B cell (primary cell): ENCODE measurements around the gene ZC3H10. TPM values are rescaled to one million over a fixed set of nuclear protein-coding genes. Genes with fewer than 3 reads are reported as not detected.
"Not testable (repeated sequence)": the region's sequence is repeated elsewhere in the genome, so short reads cannot be mapped to it uniquely, and the experiment has no call there.

ENCODE experiments used
- ATAC-seq: fragments of 200-7000 bp; cut with Tn5 transposase; one replicate; pipeline ENCODE4 v1.10.0; 2021; ENCODE audit warnings: low read depth, mild to moderate bottlenecking, moderate number of reproducible peaks, moderate library complexity
- CTCF ChIA-PET: fragments of 350-600 bp; sonication (Branson Sonifier 250); formaldehyde crosslinking; loops from one replicate; lab custom pipeline; 2021; ENCODE audit warnings: antibody characterized with exemption, inconsistent platforms; lab: Charles Lee
- POLR2A ChIA-PET: fragments of 350-600 bp; sonication (Branson Sonifier 250); formaldehyde crosslinking; loops from one replicate; lab custom pipeline; 2021; ENCODE audit warnings: antibody characterized with exemption; lab: Charles Lee
- DNase-seq: peaks from one replicate; pipeline ENCODE4 v3.0.0; 2013
- H2AFZ ChIP-seq: 2 replicates; pipeline ENCODE4 v1.6.1; 2012; ENCODE audit warnings: mild to moderate bottlenecking, low read depth, low read length; ENCODE audit not compliant: insufficient read depth, poor library complexity, severe bottlenecking
- H3K27ac ChIP-seq, 2 donors: 1 replicate in 1 of 2; 2 replicates in 1 of 2; pipeline ENCODE4 v1.5.1; 2012 to 2013; ENCODE audit warnings: low read length in 2 of 2, mild to moderate bottlenecking in 2 of 2, moderate library complexity in 1 of 2
- H3K27me3 ChIP-seq, 4 experiments: fragments of 200-600 bp in 1 of 4; sonication (generic) in 1 of 4; replicated peaks in 1 of 4; 1 replicate in 2 of 4; 2 replicates in 2 of 4; pipeline versions ENCODE4 v1.6.1 to v1.7.0; 2013 to 2016; ENCODE audit warnings: low read length in 3 of 4, mild to moderate bottlenecking in 2 of 4, mixed read lengths in 1 of 4, moderate library complexity in 1 of 4; ENCODE audit not compliant: insufficient read depth in 4 of 4, control insufficient read depth in 3 of 4; ENCODE audit errors: control extremely low read depth in 1 of 4
- H3K36me3 ChIP-seq, 2 experiments: replicated peaks in 1 of 2; 1 replicate in 1 of 2; 2 replicates in 1 of 2; pipeline versions ENCODE4 v1.6.1 to v1.7.1; 2013; ENCODE audit warnings: low read length in 1 of 2; ENCODE audit not compliant: insufficient read depth in 2 of 2, control insufficient read depth in 1 of 2; ENCODE audit errors: control extremely low read depth in 1 of 2, extremely low read depth in 1 of 2
- H3K4me1 ChIP-seq, 2 donors: fragments of 200-600 bp in 1 of 2; sonication (generic) in 1 of 2; 1 replicate in 1 of 2; 2 replicates in 1 of 2; pipeline versions ENCODE4 v1.5.1 to v1.6.1; 2013 to 2017; ENCODE audit warnings: low read length in 2 of 2; ENCODE audit not compliant: control insufficient read depth in 2 of 2, insufficient read depth in 2 of 2
- H3K4me2 ChIP-seq: replicated peaks from 2 replicates; pipeline ENCODE3; 2012; ENCODE audit warnings: mild to moderate bottlenecking, low read depth, low read length; ENCODE audit not compliant: poor library complexity, severe bottlenecking
- H3K4me3 ChIP-seq, 5 experiments: fragments of 200-600 bp in 1 of 5; sonication (generic) in 1 of 5; 1 replicate in 3 of 5; 2 replicates in 2 of 5; pipeline versions ENCODE4 v1.5.1 to v1.7.0; 2011 to 2016; ENCODE audit warnings: low read length in 4 of 5, mild to moderate bottlenecking in 4 of 5, low read depth in 2 of 5, control low read depth in 1 of 5, moderate library complexity in 1 of 5; ENCODE audit not compliant: insufficient read depth in 1 of 5; ENCODE audit errors: control extremely low read depth in 1 of 5, extremely low read depth in 1 of 5
- H3K79me2 ChIP-seq: fragments of 200-600 bp; sonication (generic); one replicate; pipeline ENCODE4 v1.6.0; 2016; ENCODE audit warnings: low read length; ENCODE audit not compliant: control insufficient read depth, insufficient read depth
- H3K9ac ChIP-seq: fragments of 200-600 bp; sonication (generic); 2 replicates; pipeline ENCODE4 v1.6.1; 2017; ENCODE audit warnings: mild to moderate bottlenecking, low read length, moderate library complexity
- H3K9me3 ChIP-seq, 3 donors: one replicate each; pipeline versions ENCODE4 v1.6.1 to v1.7.1; 2013; ENCODE audit warnings: low read length in 2 of 3; ENCODE audit not compliant: control insufficient read depth in 2 of 3, insufficient read depth in 1 of 3; ENCODE audit errors: control extremely low read depth in 1 of 3
- H4K20me1 ChIP-seq: 2 replicates; pipeline ENCODE4 v1.6.0; 2012; ENCODE audit warnings: mild to moderate bottlenecking, low read length; ENCODE audit not compliant: insufficient read depth, control insufficient read depth, poor library complexity, severe bottlenecking
- H3K27ac Mint-ChIP-seq: one replicate; pipeline ENCODE4 v1.8.0; 2021; ENCODE audit warnings: mixed read lengths
- H3K27me3 Mint-ChIP-seq: one replicate; pipeline ENCODE4 v1.8.0; 2021; ENCODE audit warnings: mixed read lengths
- H3K4me1 Mint-ChIP-seq: one replicate; pipeline ENCODE4 v1.8.0; 2021; ENCODE audit warnings: mixed read lengths
- H3K4me3 Mint-ChIP-seq: one replicate; pipeline ENCODE4 v1.8.0; 2021; ENCODE audit warnings: mixed read lengths
- H3K9me3 Mint-ChIP-seq: one replicate; pipeline ENCODE4 v1.8.0; 2022; ENCODE audit warnings: mixed read lengths; ENCODE audit not compliant: insufficient read depth
- EZH2 ChIP-seq: IDR thresholded peaks from 2 replicates; pipeline ENCODE4 v1.6.1; 2012; ENCODE audit warnings: borderline replicate concordance, low read depth, mild to moderate bottlenecking, moderate library complexity, low read length; ENCODE audit not compliant: insufficient read depth, poor library complexity, severe bottlenecking
- WGBS: methylation state at CpG from one replicate; pipeline ENCODE4 v1.1.5; 2013; ENCODE audit warnings: missing lambda C conversion rate; ENCODE audit not compliant: insufficient coverage; 5-methylcytosine and 5-hydroxymethylcytosine counted together
- intact Hi-C: fragments of 100-400 bp; cut with micrococcal nuclease; formaldehyde crosslinking; loops from one replicate; pipeline ENCODE4 v1.10.0; 2022
- polyA plus RNA-seq: library from polyadenylated mRNA; depleted of rRNA; stranded (reverse); fragments of >200 nt; gene quantifications from 2 replicates; pipeline ENCODE4 v1.2.3, GENCODE V29; 2012
- total RNA-seq, 2 donors: library from RNA; stranded (reverse); fragments of 120-200 nt in 1 of 2; gene quantifications; 1 replicate in 1 of 2; 2 replicates in 1 of 2; pipeline versions ENCODE4 v1.2.3 to v1.2.4, GENCODE V29; 2013 to 2022
- TF ChIP-seq, protein P1 (sequence below): fragments of 200-600 bp; IDR thresholded peaks from one replicate; pipeline ENCODE4 v1.8.0; 2022; ENCODE audit warnings: antibody characterized with exemption, mild to moderate bottlenecking

ZC3H10 gene
- total and polyA plus RNA-seq, 2 donors (not counting 1 experiment from before 2014, with no cell fraction given), result 4.7 to 21.7 TPM

GRCh38 chr12:56071648-56072047 is 46.4 kb upstream of the ZC3H10 start:
- H3K9me3 Mint-ChIP-seq, result no peaks in the 10 kb centered on the region
- ChIA-PET POLR2A (no interaction called here), CTCF (no interaction called here)
- Histone ChIP-seq H3K9ac (no peak overlapping the region), H3K4me3 (no peak overlapping the region), H3K9me3 (no peaks in the 10 kb centered on the region), H3K4me2 (no peak overlapping the region), H3K79me2 (no peaks in the 10 kb centered on the region), H3K4me1 (no peaks in the 10 kb centered on the region), H3K27ac (no peak overlapping the region), H2AFZ (no peak overlapping the region), H3K27me3 (no peaks in the 10 kb centered on the region), H4K20me1 (no peaks in the 10 kb centered on the region), H3K36me3 (no peaks in the 10 kb centered on the region)
- TF ChIP-seq, protein P1, sequence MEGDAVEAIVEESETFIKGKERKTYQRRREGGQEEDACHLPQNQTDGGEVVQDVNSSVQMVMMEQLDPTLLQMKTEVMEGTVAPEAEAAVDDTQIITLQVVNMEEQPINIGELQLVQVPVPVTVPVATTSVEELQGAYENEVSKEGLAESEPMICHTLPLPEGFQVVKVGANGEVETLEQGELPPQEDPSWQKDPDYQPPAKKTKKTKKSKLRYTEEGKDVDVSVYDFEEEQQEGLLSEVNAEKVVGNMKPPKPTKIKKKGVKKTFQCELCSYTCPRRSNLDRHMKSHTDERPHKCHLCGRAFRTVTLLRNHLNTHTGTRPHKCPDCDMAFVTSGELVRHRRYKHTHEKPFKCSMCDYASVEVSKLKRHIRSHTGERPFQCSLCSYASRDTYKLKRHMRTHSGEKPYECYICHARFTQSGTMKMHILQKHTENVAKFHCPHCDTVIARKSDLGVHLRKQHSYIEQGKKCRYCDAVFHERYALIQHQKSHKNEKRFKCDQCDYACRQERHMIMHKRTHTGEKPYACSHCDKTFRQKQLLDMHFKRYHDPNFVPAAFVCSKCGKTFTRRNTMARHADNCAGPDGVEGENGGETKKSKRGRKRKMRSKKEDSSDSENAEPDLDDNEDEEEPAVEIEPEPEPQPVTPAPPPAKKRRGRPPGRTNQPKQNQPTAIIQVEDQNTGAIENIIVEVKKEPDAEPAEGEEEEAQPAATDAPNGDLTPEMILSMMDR, result no peak
- TF ChIP-seq EZH2, result no peak
- 94% methylated on average over 3 of the region's 4 CpGs for WGBS
- intact Hi-C loops, result no loop called here
- H3K4me1 Mint-ChIP-seq, result no peaks in the 10 kb centered on the region
- H3K4me3 Mint-ChIP-seq, result no peak overlapping the region
- no peak for ATAC-seq
- no peak overlapping the region for H3K27ac Mint-ChIP-seq
- DNase-seq, result no peak
- H3K27me3 Mint-ChIP-seq, result peaks cover 3% of the 10 kb centered on the region

DNA sequence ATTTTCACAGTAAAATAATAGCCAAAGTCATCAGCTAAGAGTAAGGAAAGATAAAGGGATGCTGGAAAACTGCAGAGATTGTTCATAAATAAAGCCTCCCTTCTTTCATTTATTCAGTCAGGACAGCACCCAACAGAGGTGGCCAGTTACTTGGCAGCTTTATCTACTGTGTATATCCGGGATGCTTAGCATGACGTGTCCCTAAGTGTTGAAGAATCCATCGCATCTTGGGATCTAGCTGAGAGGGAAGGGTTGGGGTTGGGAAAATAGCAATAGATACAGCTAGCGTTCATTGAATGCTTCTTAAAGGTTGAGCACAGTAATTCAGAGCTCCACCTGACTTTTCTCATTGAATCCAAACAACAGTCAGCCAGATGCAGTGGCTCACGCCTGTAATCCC is 43.7 kb upstream of the ZC3H10 start:
- Mint-ChIP-seq H3K4me1 (peaks cover 5% of the 10 kb centered on the region), H3K9me3 (no peaks in the 10 kb centered on the region), H3K4me3 (no peak overlapping the region), H3K27me3 (peaks cover 3% of the 10 kb centered on the region), H3K27ac (no peak overlapping the region)
- Histone ChIP-seq H3K4me3 (no peak overlapping the region), H3K36me3 (no peaks in the 10 kb centered on the region), H2AFZ (no peak overlapping the region), H3K27ac (no peak overlapping the region), H4K20me1 (no peaks in the 10 kb centered on the region), H3K4me2 (no peak overlapping the region), H3K4me1 (peaks cover 6 to 7% of the 10 kb centered on the region in 2 donors), H3K27me3 (peaks cover 0 to 8% (median 3%) of the 10 kb centered on the region in 4 experiments), H3K79me2 (no peaks in the 10 kb centered on the region), H3K9me3 (no peaks in the 10 kb centered on the region), H3K9ac (no peak overlapping the region)
- DNase-seq (no peak), ATAC-seq (no peak)
- intact Hi-C loops, result no loop called here
- TF ChIP-seq EZH2, result no peak
- TF ChIP-seq, protein P1, result no peak
- 100% methylated on average over 1 of the region's 5 CpGs for WGBS
- CTCF ChIA-PET, result interaction anchor here (0.6 kb wide), 1 partner anchor 78 kb away, joined by 3 read pairs; no protein-coding TSS in a partner anchor
- POLR2A ChIA-PET, result interaction anchor here (0.6 kb wide), 1 partner anchor 73 kb away, joined by 5 read pairs; no protein-coding TSS in a partner anchor

GRCh38 chr12:56077966-56078365 is 40.1 kb upstream of the ZC3H10 start:
- H4K20me1 ChIP-seq, DNase-seq, ATAC-seq, H3K4me2 ChIP-seq, CTCF ChIA-PET, H3K4me3 ChIP-seq, H3K79me2 ChIP-seq, H3K9ac ChIP-seq, H3K27ac Mint-ChIP-seq, H3K27me3 Mint-ChIP-seq, H3K36me3 ChIP-seq, intact Hi-C loops, H3K27ac ChIP-seq, H3K4me3 Mint-ChIP-seq, H3K9me3 Mint-ChIP-seq, H2AFZ ChIP-seq: not testable (repeated sequence)
- peaks cover 0 to 37% (median 15%) of the 10 kb centered on the region in 4 experiments for H3K27me3 ChIP-seq
- H3K4me1 ChIP-seq, result peaks cover 18 to 22% of the 10 kb centered on the region in 2 donors
- H3K9me3 ChIP-seq, result peaks cover 0 to 12% (median 0%) of the 10 kb centered on the region in 3 donors
- POLR2A ChIA-PET, result interaction anchor here (0.7 to 0.8 kb wide), 2 partner anchors 8 to 751 kb away, joined by 5 to 6 read pairs; no protein-coding TSS in a partner anchor
- peaks cover 12% of the 10 kb centered on the region for H3K4me1 Mint-ChIP-seq
- 90% methylated on average over 2 of the region's 9 CpGs for WGBS
